HG02870 (cell line): ENCODE measurements around the gene ADGRB3.

Experiments used
- ATAC-seq: cut with Tn5 transposase; IDR thresholded peaks from one replicate; pipeline ENCODE4 v1.9.1; 2021; ENCODE audit warnings: mild to moderate bottlenecking, moderate library complexity; ENCODE audit not compliant: unreplicated experiment

The ADGRB3 gene

GRCh38 chr6:69012876-69013275 is 377.8 kb downstream of the ADGRB3 start:
- no peak for ATAC-seq

- no peak for ATAC-seq
Measured at GRCh38 chr6:69018906-69019305, 383.8 kb downstream of the ADGRB3 start.

- ATAC-seq = no peak
Measured at GRCh38 chr6:69019832-69020231, 384.8 kb downstream of the ADGRB3 start.

- ATAC-seq = no peak
Measured at GRCh38 chr6:69022993-69023392, 387.9 kb downstream of the ADGRB3 start.

- no peak for ATAC-seq
Measured at GRCh38 chr6:69026243-69026642, 391.2 kb downstream of the ADGRB3 start.

- no peak for ATAC-seq
Measured at GRCh38 chr6:69026715-69027114, 391.6 kb downstream of the ADGRB3 start.

- no peak for ATAC-seq
Measured at GRCh38 chr6:69027861-69028260, 392.8 kb downstream of the ADGRB3 start.

GRCh38 chr6:69038841-69039240 is 403.8 kb downstream of the ADGRB3 start:
- no peak for ATAC-seq

GRCh38 chr6:69042297-69042696 is 407.2 kb downstream of the ADGRB3 start:
- no peak for ATAC-seq

GRCh38 chr6:69044534-69044933 is 409.5 kb downstream of the ADGRB3 start:
- ATAC-seq = no peak

- no peak for ATAC-seq
Measured at GRCh38 chr6:69059413-69059812, 424.3 kb downstream of the ADGRB3 start.

- ATAC-seq = no peak
Measured at GRCh38 chr6:69061066-69061465, 426.0 kb downstream of the ADGRB3 start.

- no peak for ATAC-seq
Measured at GRCh38 chr6:69063401-69063800, 428.3 kb downstream of the ADGRB3 start.

- no peak for ATAC-seq
Measured at GRCh38 chr6:69064226-69064625, 429.1 kb downstream of the ADGRB3 start.

GRCh38 chr6:69069881-69070280 is 434.8 kb downstream of the ADGRB3 start:
- no peak for ATAC-seq

GRCh38 chr6:69072796-69073195 is 437.7 kb downstream of the ADGRB3 start:
- no peak for ATAC-seq

GRCh38 chr6:69084746-69085335 is 449.8 kb downstream of the ADGRB3 start:
- ATAC-seq = no peak

GRCh38 chr6:69086689-69087088 is 451.6 kb downstream of the ADGRB3 start:
- ATAC-seq = no peak

- ATAC-seq = no peak
Measured at GRCh38 chr6:69089539-69089938, 454.5 kb downstream of the ADGRB3 start.

- ATAC-seq = no peak
Measured at GRCh38 chr6:69090132-69090531, 455.1 kb downstream of the ADGRB3 start.

- no peak for ATAC-seq
Measured at GRCh38 chr6:69096681-69097080, 461.6 kb downstream of the ADGRB3 start.

- ATAC-seq = no peak
Measured at GRCh38 chr6:69097948-69098347, 462.9 kb downstream of the ADGRB3 start.

GRCh38 chr6:69098910-69099309 is 463.8 kb downstream of the ADGRB3 start:
- ATAC-seq = no peak
